Measurements from ENCODE around the gene SAPCD2.

DNA sequence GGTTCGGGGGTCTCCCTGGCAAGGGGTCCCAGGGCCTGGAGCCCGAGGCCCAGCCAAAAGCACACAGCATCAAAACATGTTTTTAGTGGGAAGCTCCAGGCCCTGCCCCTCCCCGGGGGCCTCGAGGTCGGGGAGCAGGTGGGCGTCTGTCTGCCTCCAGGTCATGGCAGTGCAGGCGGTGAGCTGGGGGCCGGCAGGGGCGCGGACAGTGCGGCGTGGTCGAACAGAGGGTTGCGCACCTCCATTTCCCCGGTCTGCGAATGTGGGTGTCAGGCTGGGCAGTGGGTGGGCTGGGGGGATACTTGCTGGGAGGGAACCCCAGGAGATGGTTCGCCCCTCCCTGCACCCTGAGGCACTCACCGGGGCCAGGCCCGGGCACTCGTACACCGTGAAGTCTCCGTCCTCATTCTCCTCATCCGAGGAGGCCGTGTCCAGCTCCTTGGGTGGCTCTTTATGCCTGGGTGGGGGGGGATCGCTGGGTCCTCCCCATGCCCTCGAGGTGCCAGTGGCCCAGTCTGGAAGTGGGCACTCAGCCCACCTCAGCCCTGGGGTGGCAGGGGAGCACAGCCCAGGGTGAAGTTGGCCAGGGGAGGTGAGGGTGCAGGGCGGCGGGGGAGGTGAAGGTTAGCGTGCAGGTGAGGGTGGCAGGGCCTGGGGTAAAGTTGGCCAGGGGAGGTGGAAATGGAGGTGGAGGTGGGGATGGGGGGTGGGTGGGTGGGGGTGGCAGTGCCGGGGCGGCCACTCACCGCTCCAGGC is 30.6 kb downstream of the SAPCD2 start:
- TF ChIP-seq CEBPB (IDR thresholded peaks at IDR 0.05; ENCODE audit: low read depth, low read length) (no peak), POLR2AphosphoS5 (IDR thresholded peaks at IDR 0.05; ENCODE audit: low read depth, low read length) (no peak), CREB1 (IDR thresholded peaks at IDR 0.05) (no peak), MAFK (IDR thresholded peaks at IDR 0.05; ENCODE audit: low read depth, low read length) (no peak), POLR2A (IDR thresholded peaks at IDR 0.05; ENCODE audit: control extremely low read depth in 1 of 2, low read depth in 2 of 2, low read length in 2 of 2) (no peak), BRCA1 (IDR thresholded peaks at IDR 0.05; ENCODE audit: low read depth, low read length) (no peak), YY1 (IDR thresholded peaks at IDR 0.05; ENCODE audit: low read depth, low read length) (no peak), EP300 (IDR thresholded peaks at IDR 0.05; ENCODE audit: borderline replicate concordance in 1 of 2, low read depth in 2 of 2, low read length in 2 of 2) (no peak), TAF1 (IDR thresholded peaks at IDR 0.05; ENCODE audit: low read depth, low read length) (no peak), NANOG (IDR thresholded peaks at IDR 0.05; ENCODE audit: insufficient read depth, low read depth, low read length, poor library complexity, severe bottlenecking) (no peak), JUN (IDR thresholded peaks at IDR 0.05; ENCODE audit: low read depth, low read length) (no peak)
- TF ChIP-seq, protein P1, sequence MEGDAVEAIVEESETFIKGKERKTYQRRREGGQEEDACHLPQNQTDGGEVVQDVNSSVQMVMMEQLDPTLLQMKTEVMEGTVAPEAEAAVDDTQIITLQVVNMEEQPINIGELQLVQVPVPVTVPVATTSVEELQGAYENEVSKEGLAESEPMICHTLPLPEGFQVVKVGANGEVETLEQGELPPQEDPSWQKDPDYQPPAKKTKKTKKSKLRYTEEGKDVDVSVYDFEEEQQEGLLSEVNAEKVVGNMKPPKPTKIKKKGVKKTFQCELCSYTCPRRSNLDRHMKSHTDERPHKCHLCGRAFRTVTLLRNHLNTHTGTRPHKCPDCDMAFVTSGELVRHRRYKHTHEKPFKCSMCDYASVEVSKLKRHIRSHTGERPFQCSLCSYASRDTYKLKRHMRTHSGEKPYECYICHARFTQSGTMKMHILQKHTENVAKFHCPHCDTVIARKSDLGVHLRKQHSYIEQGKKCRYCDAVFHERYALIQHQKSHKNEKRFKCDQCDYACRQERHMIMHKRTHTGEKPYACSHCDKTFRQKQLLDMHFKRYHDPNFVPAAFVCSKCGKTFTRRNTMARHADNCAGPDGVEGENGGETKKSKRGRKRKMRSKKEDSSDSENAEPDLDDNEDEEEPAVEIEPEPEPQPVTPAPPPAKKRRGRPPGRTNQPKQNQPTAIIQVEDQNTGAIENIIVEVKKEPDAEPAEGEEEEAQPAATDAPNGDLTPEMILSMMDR (IDR thresholded peaks at IDR 0.05; ENCODE audit: control extremely low read depth in 1 of 3, insufficient read depth in 1 of 3, low read depth in 1 of 3, low read length in 3 of 3) = no peak
- TF ChIP-seq, protein P2, sequence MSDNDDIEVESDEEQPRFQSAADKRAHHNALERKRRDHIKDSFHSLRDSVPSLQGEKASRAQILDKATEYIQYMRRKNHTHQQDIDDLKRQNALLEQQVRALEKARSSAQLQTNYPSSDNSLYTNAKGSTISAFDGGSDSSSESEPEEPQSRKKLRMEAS (IDR thresholded peaks at IDR 0.05) = no peak
